Stromal cell of bone marrow (primary cell): ENCODE data around the gene PRKCA.
"Not testable (repeated sequence)": the region's sequence is repeated elsewhere in the genome, so short reads cannot be mapped to it uniquely, and the experiment has no call there.

Source experiments
- DNase-seq: peaks from one replicate; pipeline ENCODE4 v3.0.0-alpha.2; 2012; ENCODE audit warnings: low read depth

The PRKCA gene

GRCh38 chr17:66466106-66466820, 163.8 kb downstream of the PRKCA start:
- DNase-seq: no peak

- DNase-seq: peak; percentile 96
These were observed 164.5 kb downstream of the PRKCA start for GRCh38 chr17:66466840-66467367.

- no peak for DNase-seq
These were observed 165.4 kb downstream of the PRKCA start for GRCh38 chr17:66467766-66468165.

GRCh38 chr17:66468241-66469087, 166.1 kb downstream of the PRKCA start:
- DNase-seq: no peak

GRCh38 chr17:66469088-66469442, 166.7 kb downstream of the PRKCA start:
- DNase-seq: no peak

GRCh38 chr17:66469461-66469860, 167.0 kb downstream of the PRKCA start:
- DNase-seq: no peak

- no peak for DNase-seq
These were observed 167.5 kb downstream of the PRKCA start for GRCh38 chr17:66469890-66470289.

GRCh38 chr17:66472123-66472522, 169.7 kb downstream of the PRKCA start:
- DNase-seq: no peak

GRCh38 chr17:66474258-66474657, 171.8 kb downstream of the PRKCA start:
- no peak for DNase-seq

GRCh38 chr17:66474806-66475497, 172.5 kb downstream of the PRKCA start:
- no peak for DNase-seq

- no peak for DNase-seq
These were observed 173.6 kb downstream of the PRKCA start for GRCh38 chr17:66476014-66476413.

GRCh38 chr17:66477615-66478283, 175.3 kb downstream of the PRKCA start:
- no peak for DNase-seq

GRCh38 chr17:66479230-66479889, 176.9 kb downstream of the PRKCA start:
- DNase-seq: not testable (repeated sequence)

- DNase-seq: no peak
These were observed 177.8 kb downstream of the PRKCA start for GRCh38 chr17:66480243-66480642.

- DNase-seq: no peak
These were observed 178.4 kb downstream of the PRKCA start for GRCh38 chr17:66480802-66481201.

GRCh38 chr17:66481271-66481670, 178.9 kb downstream of the PRKCA start:
- no peak for DNase-seq

GRCh38 chr17:66483906-66484305, 181.5 kb downstream of the PRKCA start:
- no peak for DNase-seq

GRCh38 chr17:66485309-66485947, 183.0 kb downstream of the PRKCA start:
- DNase-seq: no peak

- DNase-seq: no peak
These were observed 184.7 kb downstream of the PRKCA start for GRCh38 chr17:66487121-66487520.

GRCh38 chr17:66487981-66488468, 185.6 kb downstream of the PRKCA start:
- DNase-seq: no peak

- no peak for DNase-seq
These were observed 186.5 kb downstream of the PRKCA start for GRCh38 chr17:66488864-66489263.
